ENCODE data around the gene CA12. TPM values are rescaled to one million over a fixed set of nuclear protein-coding genes. Genes with fewer than 3 reads are reported as not detected.

The CA12 gene
- total RNA-seq, 4 donors from 2014 or later, result 13.3 to 46.7 (median 17.5) TPM

- no peaks in the 10 kb centered on the region for H3K36me3 ChIP-seq
- 100% methylated on average over 1 of the region's 2 CpGs for WGBS, 2 donors (ENCODE audit: low coverage in 1 of 2)
- peaks cover 6 to 45% (median 15%) of the 10 kb centered on the region in 3 donors for H3K4me1 ChIP-seq
- H3K4me3 ChIP-seq, result no peak overlapping the region
- H3K27ac ChIP-seq, result peak overlapping the region in 1 of 4 donors; percentile 69
- ATAC-seq, result no peak
- no peaks in the 10 kb centered on the region for H3K9me3 ChIP-seq
- H3K27me3 ChIP-seq, result peaks cover 5% of the 10 kb centered on the region
- TF ChIP-seq POLR2AphosphoS5 (IDR thresholded peaks at IDR 0.05), result no peak
- TF ChIP-seq POLR2A (IDR thresholded peaks at IDR 0.05), result no peak
- no peak for TF ChIP-seq CTCF (IDR thresholded peaks at IDR 0.05)
- TF ChIP-seq EP300 (IDR thresholded peaks at IDR 0.05), result no peak
These were observed 2.0 kb downstream of the CA12 start for GRCh38 chr15:63379492-63380150.

GRCh38 chr15:63378946-63379345 lies 2.7 kb downstream of the CA12 start:
- TF ChIP-seq POLR2AphosphoS5 (IDR thresholded peaks at IDR 0.05) (no peak), CTCF (IDR thresholded peaks at IDR 0.05) (no peak), EP300 (IDR thresholded peaks at IDR 0.05) (no peak), POLR2A (IDR thresholded peaks at IDR 0.05) (no peak)
- no peak for ATAC-seq
- Histone ChIP-seq H3K4me3 (no peak overlapping the region), H3K4me1 (peaks cover 6 to 52% (median 21%) of the 10 kb centered on the region in 3 donors), H3K27ac (no peak overlapping the region), H3K9me3 (no peaks in the 10 kb centered on the region), H3K36me3 (no peaks in the 10 kb centered on the region), H3K27me3 (peaks cover 5% of the 10 kb centered on the region)
- WGBS, 2 donors (ENCODE audit: low coverage in 1 of 2), result 70 to 80% methylated on average over 3 to 4 of the region's 7 CpGs

GRCh38 chr15:63374686-63375520 lies 6.7 kb downstream of the CA12 start:
- Histone ChIP-seq H3K36me3 (no peaks in the 10 kb centered on the region), H3K4me1 (peaks cover 6 to 63% (median 16%) of the 10 kb centered on the region in 3 donors), H3K27me3 (peaks cover 5% of the 10 kb centered on the region), H3K9me3 (no peaks in the 10 kb centered on the region), H3K27ac (peak overlapping the region in 3 of 4 donors; percentile 65 to 75 (median 69)), H3K4me3 (no peak overlapping the region)
- ATAC-seq, result peak; percentile 54
- TF ChIP-seq POLR2A (IDR thresholded peaks at IDR 0.05) (no peak), POLR2AphosphoS5 (IDR thresholded peaks at IDR 0.05) (peak; percentile 45)
- 15 to 18% methylated on average over 11 of the region's 11 CpGs for WGBS, 2 donors (ENCODE audit: low coverage in 1 of 2)

GRCh38 chr15:63373866-63374548 lies 7.6 kb downstream of the CA12 start:
- peaks cover 6 to 66% (median 16%) of the 10 kb centered on the region in 3 donors for H3K4me1 ChIP-seq
- no peak for ATAC-seq

More at GRCh38 chr15:63373866-63374548, 7.6 kb downstream of the CA12 start:
- H3K27me3 ChIP-seq, result no peaks in the 10 kb centered on the region
- H3K27ac ChIP-seq, result peak overlapping the region in 3 of 4 donors; percentile 65 to 75 (median 69)
- no peaks in the 10 kb centered on the region for H3K9me3 ChIP-seq
- H3K4me3 ChIP-seq, result no peak overlapping the region
- 93 to 98% methylated on average over 8 of the region's 9 CpGs for WGBS, 2 donors (ENCODE audit: low coverage in 1 of 2)
- H3K36me3 ChIP-seq, result no peaks in the 10 kb centered on the region
- TF ChIP-seq POLR2A (IDR thresholded peaks at IDR 0.05) (no peak), POLR2AphosphoS5 (IDR thresholded peaks at IDR 0.05) (no peak), EP300 (IDR thresholded peaks at IDR 0.05) (no peak), CTCF (IDR thresholded peaks at IDR 0.05) (no peak)
